GM06990 (cell line): ENCODE measurements around the gene EPHB6.

Experiments
- DNase-seq: peaks from one replicate; pipeline ENCODE4 v3.0.0-alpha.2; 2011; ENCODE audit not compliant: insufficient read length; ENCODE audit errors: extremely low read depth
- H3K27me3 ChIP-seq: replicated peaks from 2 replicates; pipeline ENCODE4 v1.6.0; 2011; ENCODE audit warnings: low read length; ENCODE audit not compliant: control insufficient read depth, insufficient read depth
- H3K36me3 ChIP-seq: 2 replicates; pipeline ENCODE4 v1.5.1; 2011; ENCODE audit warnings: low read length; ENCODE audit not compliant: control insufficient read depth, insufficient read depth
- H3K4me3 ChIP-seq: replicated peaks from 2 replicates; pipeline ENCODE4 v1.5.1; 2011; ENCODE audit warnings: low read depth, mild to moderate bottlenecking, control low read depth, low read length
- TF ChIP-seq, protein P1 (sequence below): IDR thresholded peaks from 2 replicates; pipeline ENCODE4 v1.5.1; 2011; ENCODE audit warnings: low read length, control low read depth, mild to moderate bottlenecking, inconsistent platforms; ENCODE audit not compliant: insufficient read depth, poor library complexity, severe bottlenecking

Gene EPHB6

GRCh38 chr7:142876236-142876960, 21.5 kb downstream of the EPHB6 start:
- Histone ChIP-seq H3K4me3 (no peak overlapping the region), H3K27me3 (peaks cover 1% of the 10 kb centered on the region), H3K36me3 (no peaks in the 10 kb centered on the region)
- TF ChIP-seq, protein P1, sequence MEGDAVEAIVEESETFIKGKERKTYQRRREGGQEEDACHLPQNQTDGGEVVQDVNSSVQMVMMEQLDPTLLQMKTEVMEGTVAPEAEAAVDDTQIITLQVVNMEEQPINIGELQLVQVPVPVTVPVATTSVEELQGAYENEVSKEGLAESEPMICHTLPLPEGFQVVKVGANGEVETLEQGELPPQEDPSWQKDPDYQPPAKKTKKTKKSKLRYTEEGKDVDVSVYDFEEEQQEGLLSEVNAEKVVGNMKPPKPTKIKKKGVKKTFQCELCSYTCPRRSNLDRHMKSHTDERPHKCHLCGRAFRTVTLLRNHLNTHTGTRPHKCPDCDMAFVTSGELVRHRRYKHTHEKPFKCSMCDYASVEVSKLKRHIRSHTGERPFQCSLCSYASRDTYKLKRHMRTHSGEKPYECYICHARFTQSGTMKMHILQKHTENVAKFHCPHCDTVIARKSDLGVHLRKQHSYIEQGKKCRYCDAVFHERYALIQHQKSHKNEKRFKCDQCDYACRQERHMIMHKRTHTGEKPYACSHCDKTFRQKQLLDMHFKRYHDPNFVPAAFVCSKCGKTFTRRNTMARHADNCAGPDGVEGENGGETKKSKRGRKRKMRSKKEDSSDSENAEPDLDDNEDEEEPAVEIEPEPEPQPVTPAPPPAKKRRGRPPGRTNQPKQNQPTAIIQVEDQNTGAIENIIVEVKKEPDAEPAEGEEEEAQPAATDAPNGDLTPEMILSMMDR = no peak
- no peak for DNase-seq

- DNase-seq = no peak
- Histone ChIP-seq H3K27me3 (peaks cover 1% of the 10 kb centered on the region), H3K4me3 (no peak overlapping the region), H3K36me3 (no peaks in the 10 kb centered on the region)
- TF ChIP-seq, protein P1 = no peak
Observed at GRCh38 chr7:142876991-142877910, 22.4 kb downstream of the EPHB6 start.

DNA sequence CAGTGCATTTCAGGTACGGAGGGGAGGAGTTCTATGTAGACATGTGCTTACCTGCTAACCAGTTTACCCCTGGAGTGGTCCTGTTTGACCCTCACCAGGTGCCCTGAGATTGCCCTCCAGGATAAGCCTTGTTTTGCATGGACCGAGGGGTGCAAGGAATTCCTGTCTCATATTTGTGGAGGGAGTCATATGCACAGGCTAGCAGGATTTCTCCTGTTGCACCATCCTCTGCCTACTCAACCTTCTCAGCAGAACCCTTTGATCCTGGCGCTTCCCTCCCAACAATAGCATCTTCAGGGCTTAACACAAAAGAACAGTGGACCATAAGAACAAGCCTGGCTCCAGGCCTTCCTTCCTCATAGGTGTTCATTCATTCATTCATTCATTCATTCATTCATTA, 23.4 kb downstream of the EPHB6 start:
- H3K27me3 ChIP-seq = peaks cover 1% of the 10 kb centered on the region
- H3K36me3 ChIP-seq = no peaks in the 10 kb centered on the region
- no peak overlapping the region for H3K4me3 ChIP-seq
- DNase-seq = no peak
- TF ChIP-seq, protein P1 = no peak

- no peak for DNase-seq
- H3K36me3 ChIP-seq = no peaks in the 10 kb centered on the region
- no peak overlapping the region for H3K4me3 ChIP-seq
- TF ChIP-seq, protein P1 = no peak
- H3K27me3 ChIP-seq = peaks cover 1% of the 10 kb centered on the region
Observed at GRCh38 chr7:142879060-142879459, 24.2 kb downstream of the EPHB6 start.

DNA sequence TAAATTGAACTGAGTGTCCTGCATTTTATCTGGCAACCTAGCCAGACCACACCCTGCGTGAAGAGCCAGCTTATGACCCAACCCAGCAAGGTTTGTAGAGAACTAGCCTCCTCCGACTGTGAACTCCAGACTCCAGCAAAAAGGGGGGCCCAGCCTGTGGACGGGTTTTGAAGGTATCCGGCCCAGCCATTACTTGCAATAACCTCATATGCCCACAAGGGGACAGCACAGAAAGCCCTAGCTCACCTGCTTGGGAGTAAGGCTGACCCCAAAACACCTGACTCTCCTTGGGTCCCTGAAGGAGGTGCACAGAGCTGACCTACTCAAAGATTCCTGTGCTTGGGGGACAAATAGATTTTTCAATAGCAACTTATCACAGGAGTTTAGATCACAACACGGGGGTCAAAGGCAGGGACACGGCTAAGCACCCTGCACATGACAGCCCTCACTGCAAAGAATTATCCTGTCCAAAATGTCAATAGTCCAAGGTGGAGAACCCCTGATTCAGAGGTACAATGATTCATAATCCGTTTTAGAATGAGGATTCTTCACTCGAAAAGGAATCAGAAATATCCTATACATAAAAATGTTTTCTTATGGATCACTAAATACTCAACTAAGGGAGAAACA, 26.1 kb downstream of the EPHB6 start:
- TF ChIP-seq, protein P1 = peak; percentile 92
- no peak for DNase-seq

More for the DNA sequence above, 26.1 kb downstream of the EPHB6 start:
- no peaks in the 10 kb centered on the region for H3K36me3 ChIP-seq
- no peaks in the 10 kb centered on the region; the same call in 1 of the 2 replicates for H3K27me3 ChIP-seq
- H3K4me3 ChIP-seq = no peak overlapping the region
